HG02610 (cell line): ENCODE measurements around the gene S100A12.
"Not testable (repeated sequence)": the region's sequence is repeated elsewhere in the genome, so short reads cannot be mapped to it uniquely, and the experiment has no call there.

Source experiments
- ATAC-seq: cut with Tn5 transposase; IDR thresholded peaks from one replicate; pipeline ENCODE4 v1.9.1; 2021; ENCODE audit warnings: mild to moderate bottlenecking, moderate library complexity; ENCODE audit not compliant: unreplicated experiment

Gene S100A12

DNA sequence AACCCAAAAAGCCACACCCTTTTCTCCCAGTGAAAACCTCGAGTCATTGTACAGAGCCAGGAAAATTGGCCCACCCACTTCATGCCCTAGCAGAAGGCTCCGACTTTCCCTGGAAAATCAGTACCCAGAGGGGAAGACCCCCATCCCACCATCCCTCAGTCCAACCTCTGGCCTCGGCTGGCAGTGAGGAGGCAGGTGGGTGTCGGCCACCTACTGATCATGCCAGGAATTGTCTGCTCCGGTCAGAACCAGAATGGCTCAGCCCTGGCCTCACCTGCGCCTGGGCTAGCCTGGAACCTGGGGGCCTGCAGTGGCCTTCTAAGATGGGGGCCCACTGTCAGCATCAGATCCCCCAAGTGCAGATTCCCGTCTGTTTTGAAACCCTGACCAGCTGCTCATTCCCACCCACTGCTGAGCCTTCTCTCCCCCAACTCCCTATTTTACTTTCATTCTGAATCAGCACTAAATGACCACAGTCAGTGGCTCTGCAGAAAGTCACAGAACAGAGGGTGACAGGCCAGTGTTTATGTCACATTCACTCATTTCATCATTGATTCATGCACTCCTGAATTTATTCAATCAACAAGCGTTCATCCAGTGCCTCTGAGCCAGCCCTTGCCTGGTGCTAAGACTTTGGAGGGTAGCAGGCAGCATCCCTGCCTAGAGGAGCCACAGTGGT is 20.8 kb downstream of the S100A12 start:
- ATAC-seq = no peak

DNA sequence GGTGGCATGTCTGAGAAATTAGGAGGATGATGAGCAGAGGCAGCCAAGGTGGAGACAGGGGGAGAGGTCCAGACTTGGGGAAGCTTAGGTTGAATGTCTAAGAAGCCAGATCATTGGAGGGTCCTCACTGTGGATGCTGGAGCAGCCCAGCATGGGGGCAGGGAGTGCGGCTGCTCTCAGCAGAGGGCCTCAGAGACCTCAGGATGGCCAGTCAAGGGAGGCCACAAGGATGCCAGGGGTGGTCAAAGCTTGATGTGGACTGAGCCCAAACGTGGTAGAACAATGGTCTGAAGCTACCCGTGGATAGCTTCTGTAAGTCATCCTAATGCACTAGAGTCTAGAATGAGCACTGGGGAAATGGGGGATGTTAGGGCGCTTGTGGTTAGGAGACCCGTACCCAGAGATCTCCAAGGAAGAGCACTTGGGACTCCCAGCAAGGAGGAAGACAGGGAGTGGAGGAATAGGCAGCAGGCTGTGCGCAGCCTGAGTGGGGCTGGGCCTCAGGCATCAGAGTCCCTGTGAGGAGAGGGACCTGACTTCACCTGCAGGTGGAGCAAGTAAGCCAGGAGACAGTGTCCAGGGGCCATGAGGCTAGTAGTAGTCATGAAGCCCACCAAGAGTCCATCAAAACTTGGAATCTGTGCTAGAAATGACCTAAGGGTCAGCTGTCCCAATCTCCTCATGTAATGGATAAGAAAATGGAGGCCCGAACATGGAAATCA is 22.0 kb downstream of the S100A12 start:
- ATAC-seq = no peak

DNA sequence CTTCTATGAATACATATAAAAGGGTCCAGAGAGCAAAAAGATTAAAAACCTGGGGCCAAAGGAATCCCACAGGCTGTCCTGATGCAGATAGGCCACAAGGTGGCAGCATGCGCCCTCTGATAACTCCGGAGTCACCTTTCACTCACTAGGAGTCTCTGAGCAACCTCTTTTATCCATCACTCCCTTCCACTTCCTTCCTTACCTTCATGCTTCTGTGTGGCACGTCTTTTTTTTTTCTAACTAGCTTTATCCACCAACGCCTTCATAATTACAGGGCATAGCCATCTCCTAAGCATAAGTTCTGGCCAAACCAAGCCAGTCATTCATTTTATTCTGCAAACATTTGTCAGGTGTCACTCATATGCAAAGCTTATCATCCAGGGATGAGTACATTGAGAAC is 22.9 kb downstream of the S100A12 start:
- no peak for ATAC-seq

DNA sequence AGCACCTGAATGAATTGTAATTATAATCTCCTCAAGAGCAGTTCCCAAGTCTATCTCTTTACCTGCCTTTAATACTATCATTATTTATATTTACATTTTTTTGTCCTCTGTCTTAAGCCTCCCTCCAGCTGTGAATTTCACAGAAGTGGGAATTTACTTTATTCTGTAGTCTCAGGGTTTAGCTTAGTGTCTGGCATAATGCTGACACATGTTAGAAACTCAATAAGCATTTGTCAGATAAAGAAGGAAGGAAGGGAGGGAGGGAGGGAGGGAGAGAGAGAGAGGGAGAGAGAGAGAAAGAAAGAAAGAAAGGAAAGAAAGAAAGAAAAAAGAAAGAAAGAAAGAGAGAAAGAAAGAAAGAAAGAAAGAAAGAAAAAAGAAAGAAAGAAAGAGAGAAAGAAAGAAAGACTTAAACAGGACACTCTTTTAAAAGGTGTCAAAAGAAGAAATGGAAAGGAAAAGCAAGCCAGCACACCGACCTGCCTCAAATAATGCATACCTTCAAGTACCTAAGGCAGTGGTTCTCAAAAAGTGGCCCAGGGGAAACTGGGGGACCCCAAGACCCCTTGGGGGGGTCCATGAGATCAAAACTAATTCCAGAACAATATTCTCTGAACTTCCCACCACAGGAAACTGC is 25.0 kb downstream of the S100A12 start:
- no peak for ATAC-seq

DNA sequence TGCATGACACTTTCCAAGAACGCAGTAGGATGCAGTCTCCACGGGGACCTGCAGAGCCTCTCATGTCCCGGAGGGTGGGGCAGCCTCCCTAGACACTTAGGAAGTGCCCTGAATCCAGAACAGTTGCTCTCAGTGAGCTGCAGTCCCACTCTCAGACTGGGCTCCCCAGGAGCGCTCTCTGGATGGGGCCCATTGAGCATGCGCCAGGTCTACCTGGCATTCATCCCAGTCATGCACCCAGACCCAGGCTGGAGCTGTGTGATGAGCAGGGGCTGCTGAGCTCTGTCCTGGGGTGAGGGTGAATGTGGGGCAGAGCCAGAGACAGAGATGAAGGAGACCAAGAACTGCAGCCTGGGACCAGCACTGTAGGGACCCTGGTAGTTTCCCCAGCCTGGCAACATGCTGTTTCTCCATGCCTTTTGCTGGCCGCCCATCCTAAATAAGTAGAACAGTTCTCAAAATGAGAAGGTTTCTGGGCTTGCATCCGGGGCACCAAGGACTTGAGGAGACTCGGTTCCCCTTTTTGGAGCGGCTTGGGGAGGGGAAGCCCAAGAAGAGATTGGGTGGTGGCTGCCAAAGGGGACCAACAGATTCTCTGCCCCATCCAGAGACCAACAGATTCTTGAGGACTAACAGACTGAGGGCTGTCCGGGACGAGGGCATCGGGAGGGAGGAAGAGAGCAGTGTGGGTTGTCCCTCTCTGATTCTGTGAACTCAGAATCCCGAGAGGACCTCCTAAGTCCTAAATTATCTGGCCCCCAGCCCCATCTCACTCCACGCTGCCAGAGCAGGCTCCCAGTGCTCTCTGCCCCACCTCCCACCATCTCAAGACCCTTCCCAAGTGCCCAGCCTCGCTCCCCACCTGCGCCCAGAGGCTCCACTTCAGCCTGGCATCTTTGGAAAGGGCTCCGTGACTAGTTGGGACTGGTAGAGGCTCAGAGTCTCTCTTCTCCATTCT is 25.8 kb downstream of the S100A12 start:
- no peak for ATAC-seq

DNA sequence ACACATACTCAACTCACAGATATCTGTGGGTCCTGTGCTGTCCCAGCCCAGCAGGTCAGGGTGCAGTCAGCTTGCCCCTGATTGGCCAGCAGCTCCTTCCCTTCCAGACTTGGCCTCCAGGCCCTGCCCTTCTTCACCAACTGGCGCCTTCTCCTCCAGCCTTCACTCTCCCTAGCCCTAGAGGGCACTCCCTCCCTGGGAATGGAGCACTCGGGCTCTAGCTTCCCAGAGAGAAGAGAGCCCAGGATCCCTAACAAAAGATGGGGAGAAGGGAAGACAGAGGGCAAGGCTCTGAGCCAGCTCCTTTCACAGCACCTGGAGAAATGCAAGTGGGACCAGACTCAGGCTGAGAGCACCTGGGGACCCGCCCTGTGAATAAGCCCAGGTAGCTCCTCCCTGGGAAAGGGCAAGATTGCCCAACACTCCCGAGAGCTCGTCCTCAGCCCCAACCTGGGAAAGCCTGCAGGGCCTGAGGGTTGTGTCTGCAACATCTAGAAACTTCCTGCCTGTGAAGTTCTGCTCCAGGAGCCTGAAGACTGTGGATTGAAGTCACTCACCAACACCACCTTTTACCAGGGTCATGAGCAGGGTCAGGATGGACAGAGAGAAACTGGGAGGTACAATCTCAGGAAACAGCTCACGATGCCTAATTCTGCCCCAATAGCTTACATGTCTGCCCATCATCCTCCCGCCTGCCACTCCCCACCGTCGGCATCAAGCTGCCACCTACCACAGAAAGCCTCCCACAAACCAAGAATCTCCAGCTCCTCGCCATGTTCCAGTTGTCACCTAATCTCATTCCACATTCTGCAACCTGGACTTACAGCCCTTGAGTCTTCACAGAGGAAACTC is 26.7 kb downstream of the S100A12 start, which contains the start of gene PGLYRP4:
PGLYRP4 (minus strand) TSS at position 331 of the 852 bp plus-strand sequence. CDS start 909 bp downstream, outside the sequence.
- no peak for ATAC-seq

DNA sequence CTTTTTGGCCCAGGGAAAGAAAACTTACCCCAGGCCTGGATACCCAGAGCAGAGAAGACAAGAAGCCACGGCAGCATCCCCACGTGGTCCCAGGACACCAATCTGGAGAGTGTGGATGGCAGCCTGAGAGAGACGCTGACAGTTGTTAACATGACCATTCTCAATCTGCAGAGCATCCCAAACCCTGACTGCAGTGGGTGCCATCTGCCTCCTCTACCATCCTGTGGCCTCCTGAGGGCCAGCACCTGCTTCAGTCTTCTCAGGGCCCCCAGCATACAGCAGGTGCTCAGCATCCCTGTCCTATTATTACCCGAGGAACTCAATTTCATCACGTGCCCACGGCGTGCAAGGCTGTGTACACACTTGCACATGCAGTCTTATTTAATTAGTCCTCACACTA is 27.6 kb downstream of the S100A12 start:
- no peak for ATAC-seq

DNA sequence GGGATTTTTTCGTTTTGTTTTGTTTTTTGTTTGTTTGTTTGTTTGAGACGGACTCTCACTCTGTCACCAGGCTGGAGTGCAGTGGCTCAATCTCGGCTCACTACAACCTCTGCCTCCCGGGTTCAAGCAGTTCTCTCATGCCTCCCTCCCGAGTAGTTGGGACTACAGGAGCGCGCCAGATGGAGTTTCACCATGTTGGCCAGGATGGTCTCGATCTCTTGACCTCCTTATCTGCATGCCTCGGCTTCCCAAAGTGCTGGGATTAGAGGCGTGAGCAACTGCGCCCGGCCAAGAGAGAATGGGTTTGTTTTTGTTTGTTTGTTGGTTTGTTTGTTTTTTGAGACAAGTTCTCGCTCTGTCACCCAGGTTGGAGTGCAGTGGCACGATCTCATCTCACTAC is 28.4 kb downstream of the S100A12 start:
- ATAC-seq = not testable (repeated sequence)

DNA sequence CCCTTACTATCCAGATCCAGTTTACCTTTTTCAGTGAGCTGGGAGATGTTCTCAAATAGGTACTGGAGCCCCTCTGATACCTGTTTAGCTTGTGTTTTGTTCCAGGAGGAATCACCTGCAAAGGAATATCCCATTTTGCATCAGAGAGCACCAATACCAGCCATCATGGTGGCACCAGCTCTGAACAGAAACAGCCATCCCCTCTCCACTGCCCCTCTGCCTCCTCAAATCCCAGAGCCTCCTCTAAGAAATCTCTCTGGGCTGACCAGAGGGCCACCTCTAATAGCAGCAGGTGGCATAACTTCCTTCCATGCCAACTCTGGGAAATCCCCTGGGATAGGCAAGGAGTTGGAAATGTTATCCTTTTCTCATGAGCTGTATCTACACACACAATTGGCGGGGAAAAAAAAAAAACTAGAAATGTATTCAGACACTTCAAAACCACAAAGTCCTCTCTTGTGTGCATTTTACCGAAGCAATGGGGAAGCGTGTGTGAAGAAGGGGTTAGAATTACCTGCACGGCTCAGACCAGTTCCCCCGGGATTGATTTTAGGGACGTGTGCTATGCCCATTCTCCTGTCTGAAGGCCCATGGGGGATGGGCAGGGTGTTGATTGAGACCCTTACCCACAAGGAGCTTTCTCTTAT is 29.2 kb downstream of the S100A12 start:
- peak; percentile 21 for ATAC-seq

DNA sequence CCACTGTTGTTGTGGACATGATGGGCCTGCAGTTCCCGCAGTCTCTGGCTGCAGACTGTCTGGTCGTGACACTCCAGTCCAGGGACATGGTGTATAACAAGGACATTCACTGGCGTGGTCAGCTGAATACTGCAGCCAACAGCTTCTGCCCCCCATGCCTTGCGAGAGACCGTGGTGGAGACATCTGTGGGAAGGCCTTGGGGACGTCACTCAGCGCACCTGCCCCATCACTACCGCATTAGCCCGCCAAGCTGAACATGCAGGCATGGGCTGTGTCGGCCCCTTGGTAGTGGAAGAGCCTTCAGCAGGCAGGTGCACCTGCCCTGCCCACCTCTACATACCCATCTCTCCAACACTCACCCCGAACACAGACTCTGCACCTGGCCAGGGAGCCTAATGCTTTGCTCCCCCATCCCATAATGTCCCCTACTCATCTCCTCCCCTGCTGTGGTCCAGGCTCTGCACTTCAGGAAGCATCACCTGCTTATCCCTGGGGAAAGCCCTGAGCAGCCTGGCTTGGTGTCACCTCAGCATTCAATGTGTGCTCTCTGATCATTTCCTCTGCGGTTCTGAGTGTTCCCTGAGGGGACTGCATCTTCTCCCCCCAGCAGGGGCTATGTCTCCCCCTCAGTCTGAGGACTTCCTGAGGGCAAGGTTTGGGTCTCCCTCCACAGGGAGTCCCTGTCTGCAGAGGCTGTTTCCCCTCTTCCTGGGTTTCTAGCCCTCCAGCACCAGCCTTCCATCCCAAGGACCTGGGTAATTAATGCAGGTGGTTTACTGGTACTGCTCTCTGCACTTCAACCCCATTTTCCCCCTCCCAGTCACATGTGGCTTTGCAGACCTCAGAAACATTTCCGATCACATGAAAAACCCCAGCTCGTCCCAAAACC is 30.0 kb downstream of the S100A12 start:
- peak; percentile 47 for ATAC-seq

DNA sequence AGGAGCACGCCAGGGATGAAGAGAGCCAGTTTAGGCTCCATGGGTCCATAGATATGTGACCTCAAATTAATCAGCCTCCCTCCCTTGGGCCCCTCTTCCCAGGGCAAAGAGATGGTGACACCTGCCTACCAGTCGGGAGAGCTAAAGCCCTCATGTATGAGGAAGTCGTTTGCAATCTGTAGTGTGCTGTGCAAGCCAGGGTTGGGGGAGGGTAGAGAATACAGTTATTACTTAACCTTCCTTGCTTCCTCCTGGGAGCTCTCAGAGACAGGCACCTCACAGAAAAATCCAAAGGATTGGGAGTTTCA is 30.7 kb downstream of the S100A12 start:
- ATAC-seq = no peak

DNA sequence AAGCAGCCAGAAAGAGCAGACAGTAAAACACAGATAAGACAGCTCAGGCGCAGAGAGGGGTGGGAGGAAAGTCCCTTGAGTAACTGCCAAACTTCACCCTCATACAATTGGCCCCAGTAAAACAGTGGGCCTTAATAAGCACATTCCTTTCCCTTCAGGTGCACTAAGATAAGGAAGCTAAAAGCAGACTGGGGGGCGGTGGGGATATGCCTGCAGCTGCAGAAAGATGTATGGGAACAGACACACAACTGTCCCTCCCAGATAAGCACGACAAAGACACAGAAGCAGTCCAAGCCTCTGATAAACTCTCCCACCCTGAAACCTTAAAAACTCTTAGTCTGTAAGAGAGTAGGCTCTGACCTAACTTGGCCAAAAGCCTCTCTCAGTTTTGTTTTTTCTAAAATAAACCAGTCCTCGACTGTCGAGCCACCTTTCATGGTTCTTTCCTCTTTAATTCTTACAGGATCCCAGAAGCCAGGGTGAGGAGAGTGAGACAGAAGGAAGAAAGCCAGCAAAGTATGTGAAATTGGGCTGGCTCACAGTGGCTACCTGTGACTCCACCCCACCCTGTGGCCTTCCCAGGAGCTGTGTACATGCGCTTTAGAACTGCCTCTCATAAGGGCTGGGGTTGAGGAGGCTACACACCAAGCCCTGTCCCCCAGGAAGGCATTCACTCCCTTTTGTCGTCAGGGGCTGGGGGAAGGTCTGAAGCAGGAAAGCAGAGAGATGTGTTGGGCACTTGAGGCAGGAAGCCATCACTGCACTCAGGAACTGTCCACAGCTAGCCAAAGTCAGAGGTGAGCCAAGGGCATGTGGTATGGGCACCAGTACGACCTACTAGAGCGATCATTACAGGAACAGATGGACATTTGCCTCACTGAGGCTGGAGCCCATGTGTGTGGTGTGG is 31.4 kb downstream of the S100A12 start:
- ATAC-seq = no peak

DNA sequence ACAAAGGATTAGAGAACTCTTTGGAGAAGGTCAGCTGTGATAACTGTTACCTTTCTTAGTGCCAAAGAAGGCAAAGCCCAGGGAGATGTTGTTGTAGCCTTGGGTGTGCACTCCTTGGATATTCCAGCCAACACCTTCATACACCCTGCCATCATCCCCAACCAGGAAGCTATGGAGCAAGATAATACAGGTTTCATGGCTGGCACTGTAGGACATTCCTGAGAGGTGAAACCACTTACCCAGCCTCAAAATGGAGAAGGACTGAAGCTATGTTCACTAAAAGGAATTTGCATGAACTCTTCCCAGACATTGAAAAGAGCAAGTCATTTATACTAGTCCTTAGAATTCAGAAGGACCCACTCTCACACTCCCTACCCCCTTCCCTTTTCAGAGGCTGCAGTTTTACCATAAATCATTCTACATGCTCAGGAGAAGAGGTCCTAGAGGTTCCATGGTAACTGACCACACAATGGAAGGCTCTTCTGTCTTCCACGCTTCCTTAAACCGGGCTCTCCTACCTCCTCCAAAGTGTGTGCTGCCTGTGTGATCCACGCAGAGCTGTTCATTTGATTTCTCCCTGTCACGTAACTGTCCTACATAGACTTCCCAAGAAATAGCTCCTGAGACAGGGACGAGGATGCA is 32.3 kb downstream of the S100A12 start:
- no peak for ATAC-seq

DNA sequence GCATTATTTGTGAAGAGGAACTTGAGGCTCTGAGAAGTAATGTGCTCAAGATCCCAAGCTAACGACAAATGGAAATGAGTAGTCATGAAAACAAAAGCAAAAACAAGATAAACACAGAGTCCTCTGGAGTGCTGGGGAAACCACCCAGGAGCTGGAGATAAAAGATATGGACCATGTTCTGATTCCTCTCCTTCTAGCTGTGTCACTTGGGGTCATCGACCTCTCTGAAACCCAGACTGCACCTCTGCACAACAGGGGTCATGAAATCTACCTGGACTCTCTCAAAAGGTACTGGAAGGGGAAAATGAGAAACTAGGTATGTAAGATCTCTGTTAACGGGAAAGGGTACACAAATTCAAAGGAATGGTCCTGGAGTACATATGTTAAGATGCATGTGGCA is 33.2 kb downstream of the S100A12 start:
- ATAC-seq = no peak

DNA sequence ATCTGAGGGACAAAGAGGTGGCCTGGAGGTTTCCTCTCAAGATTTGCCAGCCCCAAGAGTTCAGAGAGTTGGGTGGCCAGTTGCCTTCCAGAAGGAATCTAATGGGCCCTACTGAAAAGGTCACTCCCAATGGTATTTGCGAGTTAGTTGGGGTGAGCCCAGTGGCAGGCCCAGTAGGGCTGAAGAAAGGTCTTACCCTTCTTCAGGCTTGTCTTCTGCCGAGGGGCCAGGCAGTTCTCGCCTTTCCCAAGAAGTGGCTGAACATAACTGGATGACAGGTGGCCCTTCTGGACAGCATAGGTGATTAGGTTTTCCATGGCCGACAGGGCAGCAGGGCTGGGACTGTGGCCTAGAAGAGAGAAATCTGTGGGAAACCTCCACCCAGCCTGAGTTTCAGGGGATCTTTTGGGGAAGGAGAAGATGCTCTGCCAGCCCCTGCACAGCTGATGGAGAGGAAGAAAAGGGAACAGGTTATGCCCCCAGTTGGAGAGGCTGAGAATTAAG is 33.9 kb downstream of the S100A12 start:
- no peak for ATAC-seq

DNA sequence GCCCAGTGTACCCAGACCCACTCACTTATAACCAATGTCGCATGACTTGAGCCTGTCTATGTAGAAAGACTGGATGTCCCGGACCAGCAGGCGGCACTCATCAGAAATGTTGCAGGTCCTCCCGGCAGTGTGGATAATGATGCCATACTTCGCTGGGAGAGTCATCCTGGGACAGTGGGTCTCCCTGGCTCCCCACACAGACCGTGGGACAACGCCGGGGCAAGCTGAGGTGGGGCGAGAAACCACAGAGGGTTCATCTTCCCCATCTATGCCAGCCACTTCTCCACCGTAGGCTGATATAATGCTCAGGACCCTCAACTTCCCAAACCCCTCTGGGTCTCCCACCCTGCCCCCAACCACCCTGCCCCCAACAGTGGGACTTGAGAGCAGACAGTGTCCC is 35.1 kb downstream of the S100A12 start:
- no peak for ATAC-seq

DNA sequence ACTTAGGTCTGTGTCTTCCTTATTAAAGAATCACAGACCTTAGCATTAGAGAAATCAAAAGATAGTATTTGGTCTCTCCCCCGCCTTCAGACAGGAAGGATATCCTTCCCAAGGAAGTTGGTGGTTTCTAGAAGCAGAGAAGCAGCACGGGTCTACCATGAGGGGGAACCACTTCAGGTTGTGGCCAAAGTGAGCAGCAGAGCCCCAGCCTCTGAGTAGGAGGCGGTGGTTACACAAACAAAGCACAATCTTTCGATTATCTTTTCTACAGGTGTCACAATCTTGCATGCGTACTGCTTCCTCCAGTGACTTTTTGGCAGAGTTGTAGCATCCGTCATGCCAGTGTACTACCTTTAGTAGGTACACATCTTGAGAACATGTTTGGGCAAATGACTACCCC is 35.6 kb downstream of the S100A12 start:
- no peak for ATAC-seq
